CD14-positive monocyte (primary cell): ENCODE data around the gene FNDC11. TPM values are rescaled to one million over a fixed set of nuclear protein-coding genes. Genes with fewer than 3 reads are reported as not detected.

Experiments used
- DNase-seq, 3 donors: peaks; one replicate each; pipeline ENCODE4 v3.0.0-alpha.2; 2011 to 2022
- H2AFZ ChIP-seq: 2 replicates; pipeline ENCODE4 v1.6.0; 2012; ENCODE audit warnings: mild to moderate bottlenecking, low read depth, low read length, inconsistent platforms; ENCODE audit not compliant: insufficient read depth, poor library complexity, severe bottlenecking
- H3K27ac ChIP-seq, 2 donors: 1 replicate in 1 of 2; 2 replicates in 1 of 2; pipeline ENCODE4 v1.5.1; 2012 to 2013; ENCODE audit warnings: low read length in 2 of 2, control low read depth in 1 of 2, inconsistent platforms in 1 of 2, low read depth in 1 of 2, mild to moderate bottlenecking in 1 of 2
- H3K27me3 ChIP-seq, 2 donors: one replicate each; pipeline versions ENCODE4 v1.6.0 to v1.6.1; 2011 to 2013; ENCODE audit warnings: low read length in 2 of 2; ENCODE audit not compliant: control insufficient read depth in 2 of 2, insufficient read depth in 2 of 2
- H3K36me3 ChIP-seq, 2 donors: replicated peaks in 1 of 2; 1 replicate in 1 of 2; 2 replicates in 1 of 2; pipeline versions ENCODE4 v1.5.1 to v1.6.1; 2012 to 2013; ENCODE audit warnings: low read length in 2 of 2, control low read depth in 1 of 2, inconsistent platforms in 1 of 2, mild to moderate bottlenecking in 1 of 2; ENCODE audit not compliant: insufficient read depth in 2 of 2, control insufficient read depth in 1 of 2
- H3K4me1 ChIP-seq, 2 donors: 1 replicate in 1 of 2; 2 replicates in 1 of 2; pipeline versions ENCODE4 v1.5.1 to v1.6.1; 2012 to 2013; ENCODE audit warnings: low read length in 2 of 2, control low read depth in 1 of 2, inconsistent platforms in 1 of 2, mild to moderate bottlenecking in 1 of 2, moderate library complexity in 1 of 2; ENCODE audit not compliant: insufficient read depth in 2 of 2, control insufficient read depth in 1 of 2
- H3K4me2 ChIP-seq: replicated peaks from 2 replicates; pipeline ENCODE3; 2012; ENCODE audit warnings: low read length, moderate library complexity, mild to moderate bottlenecking; ENCODE audit not compliant: poor library complexity, severe bottlenecking; ENCODE audit errors: extremely low read depth
- H3K4me3 ChIP-seq, 3 experiments: fragments of 200-600 bp in 1 of 3; sonication (generic) in 1 of 3; replicated peaks in 1 of 3; 1 replicate in 2 of 3; 2 replicates in 1 of 3; pipeline ENCODE4 v1.5.1; 2011 to 2013; ENCODE audit warnings: low read length in 3 of 3, mild to moderate bottlenecking in 3 of 3, control low read depth in 2 of 3, low read depth in 2 of 3, inconsistent platforms in 1 of 3, moderate library complexity in 1 of 3
- H3K79me2 ChIP-seq: 2 replicates; pipeline ENCODE4 v1.6.0; 2012; ENCODE audit warnings: mild to moderate bottlenecking, control low read depth, inconsistent platforms, low read length, moderate library complexity; ENCODE audit not compliant: insufficient read depth
- H3K9ac ChIP-seq: 2 replicates; pipeline ENCODE4 v1.6.0; 2017; ENCODE audit warnings: low read length, mild to moderate bottlenecking; ENCODE audit not compliant: insufficient read depth, poor library complexity, severe bottlenecking
- H3K9me3 ChIP-seq, 2 donors: replicated peaks in 1 of 2; 1 replicate in 1 of 2; 2 replicates in 1 of 2; pipeline versions ENCODE4 v1.5.1 to v1.6.1; 2012 to 2013; ENCODE audit warnings: low read length in 2 of 2, control low read depth in 1 of 2; ENCODE audit not compliant: control insufficient read depth in 1 of 2, insufficient read depth in 1 of 2
- H4K20me1 ChIP-seq: 2 replicates; pipeline ENCODE4 v1.6.0; 2012; ENCODE audit warnings: mild to moderate bottlenecking, low read length, control low read depth, moderate library complexity; ENCODE audit not compliant: insufficient read depth
- H3K27ac Mint-ChIP-seq, 7 donors: one replicate each; pipeline ENCODE4 v1.8.0; 2020; ENCODE audit warnings: mild to moderate bottlenecking in 7 of 7, mixed read lengths in 7 of 7, moderate library complexity in 6 of 7, inconsistent platforms in 2 of 7
- H3K27me3 Mint-ChIP-seq, 3 donors: one replicate each; pipeline ENCODE4 v1.8.0; 2021 to 2022; ENCODE audit warnings: low read depth in 3 of 3, mild to moderate bottlenecking in 3 of 3, mixed read lengths in 3 of 3, moderate library complexity in 3 of 3, inconsistent platforms in 1 of 3
- H3K36me3 Mint-ChIP-seq, 2 donors: one replicate each; pipeline ENCODE4 v1.8.0; 2020; ENCODE audit warnings: mixed read lengths in 2 of 2, inconsistent platforms in 1 of 2, mild to moderate bottlenecking in 1 of 2
- H3K4me1 Mint-ChIP-seq: one replicate; pipeline ENCODE4 v1.8.0; 2020; ENCODE audit warnings: mild to moderate bottlenecking, mixed read lengths
- H3K4me3 Mint-ChIP-seq, 2 donors: one replicate each; pipeline ENCODE4 v1.8.0; 2020; ENCODE audit warnings: mild to moderate bottlenecking in 2 of 2, mixed read lengths in 2 of 2, moderate library complexity in 1 of 2
- H3K9me3 Mint-ChIP-seq, 7 donors: one replicate each; pipeline ENCODE4 v1.8.0; 2020 to 2022; ENCODE audit warnings: mixed read lengths in 7 of 7, mild to moderate bottlenecking in 6 of 7, moderate library complexity in 6 of 7, inconsistent platforms in 2 of 7
- WGBS: methylation state at CpG from one replicate; pipeline ENCODE4 v1.1.5; 2013; ENCODE audit warnings: missing lambda C conversion rate; ENCODE audit not compliant: insufficient coverage; 5-methylcytosine and 5-hydroxymethylcytosine counted together
- intact Hi-C, 2 donors: fragments of 100-400 bp; cut with micrococcal nuclease; formaldehyde crosslinking; loops; one replicate each; pipeline versions ENCODE4 v1.15.0 to v1.15.1; 2023
- polyA plus RNA-seq, 3 donors: library from polyadenylated mRNA; depleted of rRNA in 1 of 3; unstranded in 2 of 3; stranded (reverse) in 1 of 3; fragments of 300-500 nt in 2 of 3; fragments of >200 nt in 1 of 3; fragmentation: Illumina TruSeq in 2 of 3; gene quantifications; 1 replicate in 2 of 3; 2 replicates in 1 of 3; pipeline ENCODE4 v1.2.3, GENCODE V29; 2012 to 2021
- TF ChIP-seq, protein P1 (sequence below): fragments of 200-600 bp; IDR thresholded peaks from one replicate; pipeline ENCODE4 v1.8.0; 2022; ENCODE audit warnings: antibody characterized with exemption, mild to moderate bottlenecking

The FNDC11 gene
- polyA plus RNA-seq, 3 donors = 0.23 TPM; not detected in 2

DNA sequence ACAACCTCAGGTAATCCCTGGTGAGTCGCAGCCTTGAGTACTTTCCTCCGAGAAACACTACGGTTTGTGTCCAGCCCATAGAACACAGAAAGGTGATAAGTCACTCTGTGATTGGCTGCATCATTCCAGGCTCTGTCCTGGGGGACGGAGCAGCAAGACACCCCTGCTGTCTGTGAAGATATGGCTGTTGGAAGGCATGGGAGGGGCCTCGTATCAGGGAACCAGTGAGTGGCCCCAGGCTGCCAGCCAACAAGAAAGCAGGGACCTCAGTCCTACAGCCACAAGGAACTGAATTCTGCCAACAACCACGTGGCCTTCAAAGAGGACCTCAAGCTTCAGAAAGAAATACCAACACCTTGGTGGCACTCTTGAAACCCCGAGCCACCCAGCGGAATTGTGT lies 48.7 kb upstream of the FNDC11 start:
- Histone ChIP-seq H2AFZ (no peak overlapping the region), H3K27ac (no peak overlapping the region), H3K36me3 (no peaks in the 10 kb centered on the region), H3K4me2 (no peak overlapping the region), H3K27me3 (peaks cover 0 to 15% of the 10 kb centered on the region in 2 donors), H3K9me3 (peaks cover 16 to 22% of the 10 kb centered on the region in 2 donors), H4K20me1 (no peaks in the 10 kb centered on the region), H3K79me2 (no peaks in the 10 kb centered on the region), H3K4me1 (peaks cover 0 to 4% of the 10 kb centered on the region in 2 donors), H3K4me3 (no peak overlapping the region), H3K9ac (no peak overlapping the region)
- Mint-ChIP-seq H3K9me3 (peaks cover 13 to 25% (median 20%) of the 10 kb centered on the region in 7 donors), H3K27me3 (peaks cover 23 to 48% (median 23%) of the 10 kb centered on the region in 3 donors), H3K4me3 (no peak overlapping the region), H3K27ac (no peak overlapping the region), H3K4me1 (peaks cover 5% of the 10 kb centered on the region), H3K36me3 (no peaks in the 10 kb centered on the region)
- WGBS = 94% methylated on average over 6 of the region's 8 CpGs
- DNase-seq = no peak
- intact Hi-C loops = no loop called here
- TF ChIP-seq, protein P1, sequence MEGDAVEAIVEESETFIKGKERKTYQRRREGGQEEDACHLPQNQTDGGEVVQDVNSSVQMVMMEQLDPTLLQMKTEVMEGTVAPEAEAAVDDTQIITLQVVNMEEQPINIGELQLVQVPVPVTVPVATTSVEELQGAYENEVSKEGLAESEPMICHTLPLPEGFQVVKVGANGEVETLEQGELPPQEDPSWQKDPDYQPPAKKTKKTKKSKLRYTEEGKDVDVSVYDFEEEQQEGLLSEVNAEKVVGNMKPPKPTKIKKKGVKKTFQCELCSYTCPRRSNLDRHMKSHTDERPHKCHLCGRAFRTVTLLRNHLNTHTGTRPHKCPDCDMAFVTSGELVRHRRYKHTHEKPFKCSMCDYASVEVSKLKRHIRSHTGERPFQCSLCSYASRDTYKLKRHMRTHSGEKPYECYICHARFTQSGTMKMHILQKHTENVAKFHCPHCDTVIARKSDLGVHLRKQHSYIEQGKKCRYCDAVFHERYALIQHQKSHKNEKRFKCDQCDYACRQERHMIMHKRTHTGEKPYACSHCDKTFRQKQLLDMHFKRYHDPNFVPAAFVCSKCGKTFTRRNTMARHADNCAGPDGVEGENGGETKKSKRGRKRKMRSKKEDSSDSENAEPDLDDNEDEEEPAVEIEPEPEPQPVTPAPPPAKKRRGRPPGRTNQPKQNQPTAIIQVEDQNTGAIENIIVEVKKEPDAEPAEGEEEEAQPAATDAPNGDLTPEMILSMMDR = no peak

DNA sequence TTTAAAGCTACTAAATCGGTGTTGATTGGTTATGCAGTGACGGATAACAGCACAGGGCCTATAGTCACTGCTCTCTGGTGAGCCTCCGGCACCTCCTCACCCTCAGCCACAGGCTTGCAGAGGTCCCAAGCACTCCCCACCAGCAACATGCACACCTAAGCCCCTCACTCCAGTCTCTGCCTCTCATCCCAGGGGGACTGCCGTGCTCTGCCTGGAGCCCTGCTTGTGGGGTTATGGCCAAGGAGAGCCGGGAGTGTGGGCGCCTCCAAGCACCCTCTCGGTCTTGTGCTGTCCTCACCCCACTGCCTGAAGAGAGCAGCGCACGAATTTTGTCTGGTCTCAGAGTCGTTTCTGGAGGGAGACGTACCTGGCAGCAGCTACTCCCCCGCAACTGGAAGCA lies 48.2 kb upstream of the FNDC11 start:
- TF ChIP-seq, protein P1 = no peak
- Mint-ChIP-seq H3K27me3 (peaks cover 20 to 48% (median 22%) of the 10 kb centered on the region in 3 donors), H3K9me3 (peaks cover 13 to 25% (median 20%) of the 10 kb centered on the region in 7 donors), H3K4me1 (peaks cover 5% of the 10 kb centered on the region), H3K36me3 (no peaks in the 10 kb centered on the region), H3K4me3 (no peak overlapping the region), H3K27ac (no peak overlapping the region)
- H3K4me3 ChIP-seq = no peak overlapping the region
- H3K9ac ChIP-seq = no peak overlapping the region
- no peaks in the 10 kb centered on the region for H3K79me2 ChIP-seq
- H2AFZ ChIP-seq = no peak overlapping the region
- H3K4me1 ChIP-seq = peaks cover 0 to 4% of the 10 kb centered on the region in 2 donors
- DNase-seq = no peak
- H3K36me3 ChIP-seq = no peaks in the 10 kb centered on the region
- WGBS = 92% methylated on average over 5 of the region's 12 CpGs
- H4K20me1 ChIP-seq = no peaks in the 10 kb centered on the region
- no peak overlapping the region for H3K4me2 ChIP-seq
- intact Hi-C loops = no loop called here
- H3K9me3 ChIP-seq = peaks cover 16 to 22% of the 10 kb centered on the region in 2 donors
- no peak overlapping the region for H3K27ac ChIP-seq
- H3K27me3 ChIP-seq = peaks cover 0 to 14% of the 10 kb centered on the region in 2 donors
